Lower leg skin (tissue), 4 donors: ENCODE data around the gene CBFA2T3. TPM values are rescaled to one million over a fixed set of nuclear protein-coding genes. Genes with fewer than 3 reads are reported as not detected.
A peak's percentile ranks its signal among the peaks of the same experiment; 100 is the strongest.

Source experiments
- DNase-seq, 2 donors: peaks; one replicate each; pipeline ENCODE4 v3.0.0-alpha.2; 2019; ENCODE audit warnings: low spot score in 2 of 2
- H3K4me3 ChIP-seq: fragments of 200-600 bp; sonication (generic); 2 replicates; pipeline ENCODE4 v1.5.1; 2017; ENCODE audit warnings: mild to moderate bottlenecking, low read depth; ENCODE audit not compliant: poor library complexity, severe bottlenecking
- POLR2A ChIP-seq, 2 donors: fragments of 450-650 bp; IDR thresholded peaks; one replicate each; pipeline ENCODE4 v1.6.1; 2016 to 2017; ENCODE audit warnings: antibody characterized with exemption in 2 of 2, mild to moderate bottlenecking in 1 of 2, moderate library complexity in 1 of 2
- WGBS, 2 donors: methylation state at CpG; one replicate each; pipeline ENCODE4 v1.1.5; 2018; 5-methylcytosine and 5-hydroxymethylcytosine counted together
- intact Hi-C: fragments of 100-400 bp; cut with DNase I; formaldehyde crosslinking; loops from one replicate; pipeline ENCODE4 v1.15.0; 2023; ENCODE audit warnings: low total_unique reads
- total RNA-seq, 4 donors: library from RNA; depleted of rRNA; stranded (reverse); fragments of >200 nt; gene quantifications; one replicate each; pipeline ENCODE4 v1.1.0, GENCODE V29; 2016
- TF ChIP-seq, protein P1 (sequence below), 3 donors: fragments of 450-650 bp; IDR thresholded peaks; one replicate each; pipeline ENCODE4 v1.5.1; 2016; ENCODE audit warnings: antibody characterized with exemption in 3 of 3, mild to moderate bottlenecking in 3 of 3, moderate library complexity in 2 of 3

Gene CBFA2T3
- total RNA-seq, 4 donors from 2014 or later = 0.93 to 4.4 (median 2.9) TPM

DNA sequence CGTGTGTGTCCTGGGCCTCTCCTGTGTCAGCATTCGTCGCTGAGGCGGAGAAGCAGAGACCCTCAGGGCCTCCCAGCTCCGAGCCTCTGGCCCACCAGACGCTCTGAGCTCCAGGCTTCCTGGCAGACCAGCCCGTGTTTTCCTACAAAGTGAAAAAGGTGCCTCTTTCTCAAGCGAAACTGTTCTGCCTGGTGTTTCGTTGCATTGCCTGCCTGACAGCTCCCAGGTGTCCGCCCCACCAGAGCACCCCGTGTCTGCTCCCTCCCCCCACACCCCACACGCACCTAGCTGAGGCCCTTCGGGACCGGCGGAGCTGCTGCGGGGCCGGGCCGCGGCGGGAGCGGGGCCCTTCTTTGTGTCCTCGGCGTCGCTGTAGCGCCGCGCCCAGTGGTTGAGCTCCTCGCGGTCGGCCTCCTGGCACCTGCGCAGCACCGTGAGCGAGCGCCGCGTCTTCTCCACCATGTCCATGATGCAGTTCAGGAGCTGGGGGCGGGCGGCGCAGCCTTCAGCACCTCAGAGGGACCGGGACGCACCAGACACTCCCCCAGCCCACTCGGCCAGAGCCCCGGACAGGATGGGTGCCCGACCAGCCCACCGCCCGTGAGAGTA, 95.9 kb downstream of the CBFA2T3 start:
- intact Hi-C loops = no loop called here
- no peak for DNase-seq
- WGBS, 2 donors = 68 to 70% methylated on average over 29 to 45 of the region's 46 CpGs
- TF ChIP-seq, protein P1, sequence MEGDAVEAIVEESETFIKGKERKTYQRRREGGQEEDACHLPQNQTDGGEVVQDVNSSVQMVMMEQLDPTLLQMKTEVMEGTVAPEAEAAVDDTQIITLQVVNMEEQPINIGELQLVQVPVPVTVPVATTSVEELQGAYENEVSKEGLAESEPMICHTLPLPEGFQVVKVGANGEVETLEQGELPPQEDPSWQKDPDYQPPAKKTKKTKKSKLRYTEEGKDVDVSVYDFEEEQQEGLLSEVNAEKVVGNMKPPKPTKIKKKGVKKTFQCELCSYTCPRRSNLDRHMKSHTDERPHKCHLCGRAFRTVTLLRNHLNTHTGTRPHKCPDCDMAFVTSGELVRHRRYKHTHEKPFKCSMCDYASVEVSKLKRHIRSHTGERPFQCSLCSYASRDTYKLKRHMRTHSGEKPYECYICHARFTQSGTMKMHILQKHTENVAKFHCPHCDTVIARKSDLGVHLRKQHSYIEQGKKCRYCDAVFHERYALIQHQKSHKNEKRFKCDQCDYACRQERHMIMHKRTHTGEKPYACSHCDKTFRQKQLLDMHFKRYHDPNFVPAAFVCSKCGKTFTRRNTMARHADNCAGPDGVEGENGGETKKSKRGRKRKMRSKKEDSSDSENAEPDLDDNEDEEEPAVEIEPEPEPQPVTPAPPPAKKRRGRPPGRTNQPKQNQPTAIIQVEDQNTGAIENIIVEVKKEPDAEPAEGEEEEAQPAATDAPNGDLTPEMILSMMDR (IDR thresholded peaks at IDR 0.05) = no peak
- no peak for TF ChIP-seq POLR2A (IDR thresholded peaks at IDR 0.05)
- no peak overlapping the region for H3K4me3 ChIP-seq

DNA sequence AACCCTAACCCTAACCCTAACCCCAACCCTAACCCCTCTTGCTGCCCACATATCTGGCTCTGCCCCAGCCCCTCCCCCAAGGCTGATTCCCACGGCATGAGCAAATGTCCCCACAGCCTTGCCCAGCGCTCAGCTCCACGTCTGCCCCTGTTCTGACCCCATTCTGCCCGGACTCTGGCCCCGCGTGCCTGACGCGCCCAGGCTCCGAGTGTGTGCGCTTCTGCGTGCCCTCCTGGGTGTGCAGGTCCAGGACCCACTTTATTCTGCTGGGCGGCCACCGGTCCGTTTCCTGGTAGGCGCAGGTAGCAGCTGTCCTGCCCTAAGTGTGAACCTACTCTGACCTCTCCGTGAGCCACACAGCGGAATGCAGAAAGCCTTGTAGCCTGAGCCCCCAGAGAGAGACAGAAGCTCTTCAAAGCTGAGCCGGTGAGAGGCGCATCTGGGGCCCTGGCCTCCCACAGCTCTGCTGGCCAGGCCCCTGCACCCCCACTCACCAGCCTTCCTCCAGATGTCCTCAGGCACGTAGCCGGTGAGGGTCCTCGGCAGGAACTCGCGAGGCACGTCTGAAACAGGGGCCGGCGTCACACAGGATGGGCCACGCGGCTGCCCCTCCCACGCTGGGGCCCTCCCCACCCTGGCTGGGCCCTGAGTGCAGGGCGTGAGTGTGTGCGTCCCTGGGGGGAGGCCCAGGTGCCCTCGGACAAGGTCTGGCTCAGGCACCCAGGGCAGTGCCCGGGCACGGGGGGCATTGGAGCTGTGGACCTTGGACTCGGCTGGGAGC, 96.6 kb downstream of the CBFA2T3 start:
- TF ChIP-seq POLR2A (IDR thresholded peaks at IDR 0.05) = no peak
- TF ChIP-seq, protein P1 (IDR thresholded peaks at IDR 0.05) = no peak
- no peak overlapping the region for H3K4me3 ChIP-seq
- WGBS, 2 donors = 70 to 71% methylated on average over 30 of the region's 36 CpGs
- no peak for DNase-seq
- intact Hi-C loops = no loop called here

DNA sequence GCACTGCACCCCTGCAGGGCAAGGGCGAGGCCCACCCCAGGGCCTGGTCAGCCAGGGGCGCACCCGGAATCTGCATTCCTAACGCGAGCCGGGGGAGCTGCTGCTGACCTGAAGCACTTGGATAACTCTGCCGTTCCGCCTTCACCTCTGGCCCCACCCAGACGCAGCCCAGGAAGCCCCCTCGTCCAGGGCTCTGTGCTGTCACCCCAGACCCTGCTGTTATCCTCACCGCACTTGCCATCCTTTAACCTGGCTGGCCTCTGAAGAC, 97.3 kb downstream of the CBFA2T3 start:
- H3K4me3 ChIP-seq = no peak overlapping the region
- no peak for TF ChIP-seq POLR2A (IDR thresholded peaks at IDR 0.05)
- TF ChIP-seq, protein P1 (IDR thresholded peaks at IDR 0.05) = no peak
- DNase-seq = no peak
- WGBS, 2 donors = 42 to 63% methylated on average over 8 to 9 of the region's 11 CpGs
- intact Hi-C loops = no loop called here

DNA sequence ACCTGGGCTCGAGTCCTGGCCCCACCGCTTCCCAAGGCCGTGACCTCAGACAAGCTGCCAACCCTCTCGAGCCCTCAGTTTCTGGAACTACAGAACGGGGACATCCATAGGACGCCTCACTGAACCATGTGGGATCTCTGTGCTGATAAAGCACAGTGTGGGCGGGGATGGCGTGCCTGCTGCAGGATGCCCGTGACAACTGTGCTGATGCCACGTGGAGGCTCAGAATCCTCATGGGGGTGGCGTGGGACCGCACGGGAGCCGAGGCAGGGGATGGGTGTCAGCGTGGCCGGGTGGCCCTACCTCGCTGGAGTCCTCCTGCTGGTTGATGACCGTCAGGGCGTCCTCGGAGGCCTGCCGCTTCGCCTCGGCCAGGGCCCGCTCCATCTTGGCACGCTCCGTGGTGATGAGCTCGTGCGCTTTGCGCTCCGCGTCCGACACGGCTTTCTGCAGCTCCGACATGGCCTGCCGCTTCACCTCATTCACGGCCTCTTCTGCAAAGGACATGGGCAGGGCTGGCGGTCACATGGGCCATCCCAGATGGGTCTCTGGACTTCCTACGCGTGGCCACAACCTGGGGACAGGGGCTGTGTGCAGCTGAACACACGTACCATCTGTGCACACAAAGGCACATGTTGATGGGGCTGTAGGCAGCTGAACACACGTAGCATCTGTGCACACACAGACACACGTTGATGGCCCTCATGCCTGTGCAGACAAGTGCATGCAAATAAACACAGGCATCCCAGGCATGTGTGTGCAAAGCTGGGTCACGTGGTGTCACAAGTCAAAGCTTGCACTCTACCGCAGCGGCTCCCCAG, 97.8 kb downstream of the CBFA2T3 start:
- 84 to 86% methylated on average over 43 to 45 of the region's 45 CpGs for WGBS, 2 donors
- intact Hi-C loops = no loop called here
- no peak overlapping the region for H3K4me3 ChIP-seq
- TF ChIP-seq POLR2A (IDR thresholded peaks at IDR 0.05) = no peak
- TF ChIP-seq, protein P1 (IDR thresholded peaks at IDR 0.05) = no peak
- DNase-seq = peak in 1 of 2 donors; percentile 39

DNA sequence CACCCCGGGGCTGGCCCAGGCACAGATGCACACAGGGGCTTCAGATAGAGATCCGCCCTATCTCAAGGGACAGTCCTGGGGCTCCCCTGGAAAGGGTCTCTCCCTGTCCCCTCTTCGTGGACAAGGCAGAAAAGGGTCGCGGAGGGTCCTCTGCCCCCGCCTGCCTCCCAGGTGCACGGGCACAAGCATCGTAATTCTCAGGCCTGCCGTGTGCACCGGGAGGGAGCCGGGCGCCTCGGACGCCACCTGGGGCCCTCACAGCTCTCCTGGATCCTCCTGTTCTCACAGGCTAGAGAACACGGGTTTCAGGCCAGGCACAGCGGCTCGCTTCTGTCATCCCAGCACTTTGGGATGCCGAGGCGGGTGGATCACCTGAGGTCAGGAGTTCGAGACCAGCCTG, 98.7 kb downstream of the CBFA2T3 start:
- DNase-seq = no peak
- TF ChIP-seq, protein P1 (IDR thresholded peaks at IDR 0.05) = no peak
- no peak for TF ChIP-seq POLR2A (IDR thresholded peaks at IDR 0.05)
- 92 to 95% methylated on average over 16 to 19 of the region's 20 CpGs for WGBS, 2 donors
- no peak overlapping the region for H3K4me3 ChIP-seq
- intact Hi-C loops = no loop called here
